BJ (cell line): ENCODE results near the gene ERICH6. TPM values are rescaled to one million over a fixed set of nuclear protein-coding genes. Genes with fewer than 3 reads are reported as not detected.

ENCODE experiments used
- CTCF ChIA-PET: fragments of 350-600 bp; formaldehyde crosslinking; extraction: SDS; loops from one replicate; lab custom pipeline; 2021; ENCODE audit warnings: antibody characterized with exemption, inconsistent platforms; lab: Yijun Ruan, JAX
- POLR2A ChIA-PET: fragments of 300-600 bp; sonication (Branson Sonifier 250); formaldehyde crosslinking; extraction: SDS; loops from one replicate; lab custom pipeline; 2021; ENCODE audit warnings: antibody characterized with exemption; lab: Charles Lee
- DNase-seq: peaks from one replicate; pipeline ENCODE4 v3.0.0-alpha.2; 2011; ENCODE audit warnings: low read depth
- H3K27me3 ChIP-seq: 2 replicates; pipeline ENCODE4 v1.6.0; 2011; ENCODE audit warnings: low read length; ENCODE audit not compliant: control insufficient read depth, insufficient read depth
- H3K36me3 ChIP-seq: 2 replicates; pipeline ENCODE4 v1.5.1; 2011; ENCODE audit warnings: low read length; ENCODE audit not compliant: control insufficient read depth, insufficient read depth
- H3K4me3 ChIP-seq: 2 replicates; pipeline ENCODE4 v1.5.1; 2011; ENCODE audit warnings: low read depth, mild to moderate bottlenecking, control low read depth, low read length
- polyA plus RNA-seq: library from polyadenylated mRNA; depleted of rRNA; stranded (reverse); fragments of >200 nt; gene quantifications from 2 replicates; pipeline ENCODE4 v1.2.3, GENCODE V29; 2011
- TF ChIP-seq, protein P1 (sequence below): IDR thresholded peaks from 2 replicates; pipeline ENCODE4 v1.5.1; 2011; ENCODE audit warnings: low read depth, mild to moderate bottlenecking, control low read depth, inconsistent platforms, low read length, moderate library complexity; ENCODE audit not compliant: insufficient read depth

The ERICH6 gene
- polyA plus RNA-seq, 1 experiment, result not detected

DNA sequence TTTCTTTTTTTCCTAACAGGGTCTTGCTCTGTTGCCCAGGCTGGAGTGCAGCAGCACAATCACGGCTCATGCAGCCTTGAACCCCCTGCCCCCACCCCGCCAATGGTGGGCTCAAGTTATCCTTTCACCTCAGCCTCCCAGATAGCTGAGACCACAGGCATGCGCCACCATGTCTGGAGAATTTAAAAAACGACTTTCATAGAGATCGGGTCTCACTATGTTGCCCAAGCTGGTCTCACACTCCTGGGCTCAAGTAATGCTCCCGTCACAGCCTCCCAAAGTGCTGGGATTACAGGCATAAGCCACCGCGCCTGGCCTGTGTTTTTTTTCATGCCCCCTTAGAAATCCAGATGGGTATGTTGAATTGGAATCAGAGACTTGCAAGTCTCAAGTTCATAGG lies 40.3 kb downstream of the ERICH6 start:
- ChIA-PET CTCF (no interaction called here), POLR2A (no interaction called here)
- Histone ChIP-seq H3K27me3 (no peaks in the 10 kb centered on the region), H3K4me3 (no peak overlapping the region), H3K36me3 (no peaks in the 10 kb centered on the region)
- no peak for DNase-seq
- TF ChIP-seq, protein P1, sequence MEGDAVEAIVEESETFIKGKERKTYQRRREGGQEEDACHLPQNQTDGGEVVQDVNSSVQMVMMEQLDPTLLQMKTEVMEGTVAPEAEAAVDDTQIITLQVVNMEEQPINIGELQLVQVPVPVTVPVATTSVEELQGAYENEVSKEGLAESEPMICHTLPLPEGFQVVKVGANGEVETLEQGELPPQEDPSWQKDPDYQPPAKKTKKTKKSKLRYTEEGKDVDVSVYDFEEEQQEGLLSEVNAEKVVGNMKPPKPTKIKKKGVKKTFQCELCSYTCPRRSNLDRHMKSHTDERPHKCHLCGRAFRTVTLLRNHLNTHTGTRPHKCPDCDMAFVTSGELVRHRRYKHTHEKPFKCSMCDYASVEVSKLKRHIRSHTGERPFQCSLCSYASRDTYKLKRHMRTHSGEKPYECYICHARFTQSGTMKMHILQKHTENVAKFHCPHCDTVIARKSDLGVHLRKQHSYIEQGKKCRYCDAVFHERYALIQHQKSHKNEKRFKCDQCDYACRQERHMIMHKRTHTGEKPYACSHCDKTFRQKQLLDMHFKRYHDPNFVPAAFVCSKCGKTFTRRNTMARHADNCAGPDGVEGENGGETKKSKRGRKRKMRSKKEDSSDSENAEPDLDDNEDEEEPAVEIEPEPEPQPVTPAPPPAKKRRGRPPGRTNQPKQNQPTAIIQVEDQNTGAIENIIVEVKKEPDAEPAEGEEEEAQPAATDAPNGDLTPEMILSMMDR, result no peak

DNA sequence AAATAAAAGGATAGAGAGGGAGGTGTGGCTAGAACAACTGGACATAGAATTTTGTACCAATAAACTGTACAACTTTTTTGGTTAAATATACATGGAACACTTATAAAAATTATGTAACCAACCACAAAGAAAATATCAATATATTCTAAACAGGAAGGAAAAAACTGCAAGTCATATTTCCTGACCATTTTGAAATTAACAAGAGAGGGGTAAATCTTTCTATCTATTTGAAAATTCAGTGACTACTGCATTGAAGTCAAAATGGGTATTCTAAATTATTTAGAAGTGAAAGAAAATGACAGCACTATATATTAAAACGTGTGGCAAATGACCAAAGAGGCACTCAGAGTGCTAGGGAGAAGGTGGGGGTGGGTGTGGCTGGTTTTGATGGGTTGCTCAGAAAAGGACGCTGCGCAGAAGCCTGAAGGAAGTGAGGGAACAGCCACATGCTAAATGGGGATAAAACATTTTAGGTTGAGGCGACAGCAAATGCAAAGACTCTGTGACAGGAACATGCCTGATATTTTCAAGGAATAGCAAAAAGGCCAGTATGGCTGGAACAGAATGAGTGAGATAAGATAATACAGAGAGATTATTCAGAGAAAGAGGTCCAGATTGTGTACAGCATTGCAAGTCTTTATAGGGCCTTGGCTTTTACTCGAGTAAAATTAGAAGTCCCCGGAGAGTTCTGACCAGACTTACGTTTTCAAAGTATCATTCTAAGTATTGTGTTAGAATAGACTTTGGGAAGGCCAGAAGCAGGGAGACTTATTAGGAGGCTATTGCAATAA lies 41.1 kb downstream of the ERICH6 start:
- no peak for DNase-seq

DNA sequence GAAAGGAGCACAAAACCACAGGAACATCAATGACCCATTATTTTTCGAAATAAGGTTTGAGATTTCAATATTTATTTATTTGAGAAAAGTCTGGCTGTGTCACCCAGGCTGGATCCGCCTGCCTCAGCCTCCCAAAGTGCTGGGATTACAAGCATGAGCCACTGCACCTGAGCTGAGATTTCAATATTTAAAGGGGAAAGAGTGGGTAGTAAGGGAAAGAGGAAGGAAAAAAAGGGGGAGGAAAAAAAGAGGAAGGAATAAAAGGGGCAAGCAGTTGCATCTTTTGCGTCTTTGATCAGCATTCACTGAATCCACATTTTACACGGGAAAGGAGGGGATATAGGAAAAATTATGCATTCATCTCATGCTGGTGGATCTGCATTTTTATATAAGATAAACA lies 47.4 kb downstream of the ERICH6 start:
- Histone ChIP-seq H3K4me3 (no peak overlapping the region), H3K36me3 (no peaks in the 10 kb centered on the region), H3K27me3 (no peaks in the 10 kb centered on the region; the same call in 1 of the 2 replicates)
- DNase-seq, result no peak
- ChIA-PET POLR2A (no interaction called here), CTCF (no interaction called here)
- TF ChIP-seq, protein P1, result no peak

More for the DNA sequence above, 41.1 kb downstream of the ERICH6 start:
- Histone ChIP-seq H3K36me3 (no peaks in the 10 kb centered on the region), H3K27me3 (no peaks in the 10 kb centered on the region), H3K4me3 (no peak overlapping the region)
- ChIA-PET POLR2A (no interaction called here), CTCF (no interaction called here)
- TF ChIP-seq, protein P1, result no peak

DNA sequence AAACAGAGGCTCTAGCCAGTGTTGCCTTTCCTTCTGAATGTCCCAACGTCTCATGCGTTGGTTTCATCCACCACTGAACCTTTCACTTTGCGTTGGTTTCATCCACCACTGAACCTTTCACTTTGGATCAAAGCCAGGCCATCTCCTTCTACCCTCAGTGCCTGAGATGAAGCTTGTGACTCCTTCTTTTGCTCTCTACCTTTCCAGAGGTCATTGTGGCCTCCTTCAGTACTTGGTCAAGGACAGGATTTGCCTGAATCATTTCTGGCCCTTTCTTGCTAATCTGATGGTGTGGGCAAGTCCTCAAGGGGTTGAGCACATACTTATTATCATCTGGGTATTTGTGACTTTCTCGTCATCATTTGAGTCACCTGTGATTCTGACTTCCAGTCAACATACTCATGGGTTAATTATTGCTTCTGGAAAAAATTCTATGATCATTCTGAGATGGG lies 50.6 kb downstream of the ERICH6 start:
- CTCF ChIA-PET, result no interaction called here
- TF ChIP-seq, protein P1, result no peak

DNA sequence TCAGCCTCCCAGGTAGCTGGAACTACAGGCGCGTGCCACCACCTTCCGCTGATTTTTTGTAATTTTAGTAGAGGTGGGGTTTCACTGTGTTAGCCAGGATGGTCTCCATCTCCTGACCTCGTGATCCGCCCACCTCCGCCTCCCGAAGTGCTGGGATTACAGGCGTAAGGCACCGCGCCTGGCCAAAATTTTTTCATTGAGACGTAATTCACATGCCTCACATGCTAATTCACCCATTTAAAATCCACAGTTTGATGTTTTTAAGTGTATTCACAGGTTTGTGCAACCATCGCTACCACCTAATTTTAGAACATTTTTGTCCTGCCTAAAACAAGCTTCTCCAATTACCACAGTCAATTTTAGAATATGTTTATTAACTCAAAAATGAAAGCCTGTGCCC lies 63.5 kb downstream of the ERICH6 start:
- no peaks in the 10 kb centered on the region for H3K27me3 ChIP-seq
- DNase-seq, result no peak
- H3K4me3 ChIP-seq, result no peak overlapping the region
- TF ChIP-seq, protein P1, result no peak
- H3K36me3 ChIP-seq, result no peaks in the 10 kb centered on the region
- CTCF ChIA-PET, result no interaction called here
- POLR2A ChIA-PET, result no interaction called here

More for the DNA sequence above, 50.6 kb downstream of the ERICH6 start:
- POLR2A ChIA-PET, result no interaction called here
- DNase-seq, result no peak
- Histone ChIP-seq H3K4me3 (no peak overlapping the region), H3K27me3 (no peaks in the 10 kb centered on the region; the same call in 1 of the 2 replicates), H3K36me3 (no peaks in the 10 kb centered on the region)
